Measurements from ENCODE around the gene SMU1. TPM values are rescaled to one million over a fixed set of nuclear protein-coding genes. Genes with fewer than 3 reads are reported as not detected.
A peak's percentile ranks its signal among the peaks of the same experiment; 100 is the strongest.

Gene SMU1
- total RNA-seq, 3 donors from 2014 or later: 15.5 to 23.6 (median 17.1) TPM

GRCh38 chr9:33082128-33082527 lies 5.7 kb upstream of the SMU1 start:
- intact Hi-C loops (cut with DNase I, micrococcal nuclease): loop anchor here in 1 of 2 donors (5.0 kb wide), 1 partner anchor 145 kb away; no protein-coding TSS in a partner anchor
- Histone ChIP-seq H3K4me1 (ENCODE audit: low read depth) (peaks cover 3% of the 10 kb centered on the region), H3K9me3 (no peaks in the 10 kb centered on the region), H3K4me3 (no peak overlapping the region), H3K36me3 (ENCODE audit: low read depth) (no peaks in the 10 kb centered on the region)
- TF ChIP-seq, protein P1, sequence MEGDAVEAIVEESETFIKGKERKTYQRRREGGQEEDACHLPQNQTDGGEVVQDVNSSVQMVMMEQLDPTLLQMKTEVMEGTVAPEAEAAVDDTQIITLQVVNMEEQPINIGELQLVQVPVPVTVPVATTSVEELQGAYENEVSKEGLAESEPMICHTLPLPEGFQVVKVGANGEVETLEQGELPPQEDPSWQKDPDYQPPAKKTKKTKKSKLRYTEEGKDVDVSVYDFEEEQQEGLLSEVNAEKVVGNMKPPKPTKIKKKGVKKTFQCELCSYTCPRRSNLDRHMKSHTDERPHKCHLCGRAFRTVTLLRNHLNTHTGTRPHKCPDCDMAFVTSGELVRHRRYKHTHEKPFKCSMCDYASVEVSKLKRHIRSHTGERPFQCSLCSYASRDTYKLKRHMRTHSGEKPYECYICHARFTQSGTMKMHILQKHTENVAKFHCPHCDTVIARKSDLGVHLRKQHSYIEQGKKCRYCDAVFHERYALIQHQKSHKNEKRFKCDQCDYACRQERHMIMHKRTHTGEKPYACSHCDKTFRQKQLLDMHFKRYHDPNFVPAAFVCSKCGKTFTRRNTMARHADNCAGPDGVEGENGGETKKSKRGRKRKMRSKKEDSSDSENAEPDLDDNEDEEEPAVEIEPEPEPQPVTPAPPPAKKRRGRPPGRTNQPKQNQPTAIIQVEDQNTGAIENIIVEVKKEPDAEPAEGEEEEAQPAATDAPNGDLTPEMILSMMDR (IDR thresholded peaks at IDR 0.05): no peak
- ATAC-seq (peak; percentile 6), DNase-seq (no peak)

- TF ChIP-seq, protein P1 (IDR thresholded peaks at IDR 0.05): peak; percentile 49
- intact Hi-C loops (cut with DNase I, micrococcal nuclease): loop anchor here (1.0 to 5.0 kb wide), 2 partner anchors 144 to 146 kb away; no protein-coding TSS in a partner anchor
- H3K9me3 ChIP-seq: no peaks in the 10 kb centered on the region
- H3K36me3 ChIP-seq (ENCODE audit: low read depth): peaks cover 4% of the 10 kb centered on the region
- H3K4me3 ChIP-seq: no peak overlapping the region
- H3K4me1 ChIP-seq (ENCODE audit: low read depth): peaks cover 3% of the 10 kb centered on the region
- peak in 1 of 3 donors; percentile 77 for DNase-seq
- ATAC-seq: peak; percentile 60
These were observed 4.8 kb upstream of the SMU1 start for GRCh38 chr9:33081128-33081851.

- DNase-seq (no peak), ATAC-seq (no peak)
- Histone ChIP-seq H3K9me3 (no peaks in the 10 kb centered on the region), H3K36me3 (ENCODE audit: low read depth) (peaks cover 4% of the 10 kb centered on the region), H3K4me3 (no peak overlapping the region), H3K4me1 (ENCODE audit: low read depth) (peaks cover 7% of the 10 kb centered on the region)
- TF ChIP-seq, protein P1 (IDR thresholded peaks at IDR 0.05): no peak
- intact Hi-C loops (cut with DNase I, micrococcal nuclease): loop anchor here in 1 of 2 donors (5.0 kb wide), 1 partner anchor 147 kb away; no protein-coding TSS in a partner anchor
These were observed 4.1 kb upstream of the SMU1 start for GRCh38 chr9:33080534-33080933.

GRCh38 chr9:33068991-33069390 lies 7.5 kb downstream of the SMU1 start:
- no peak for ATAC-seq
- H3K36me3 ChIP-seq (ENCODE audit: low read depth): no peaks in the 10 kb centered on the region
- no peak overlapping the region for H3K4me3 ChIP-seq

DNA sequence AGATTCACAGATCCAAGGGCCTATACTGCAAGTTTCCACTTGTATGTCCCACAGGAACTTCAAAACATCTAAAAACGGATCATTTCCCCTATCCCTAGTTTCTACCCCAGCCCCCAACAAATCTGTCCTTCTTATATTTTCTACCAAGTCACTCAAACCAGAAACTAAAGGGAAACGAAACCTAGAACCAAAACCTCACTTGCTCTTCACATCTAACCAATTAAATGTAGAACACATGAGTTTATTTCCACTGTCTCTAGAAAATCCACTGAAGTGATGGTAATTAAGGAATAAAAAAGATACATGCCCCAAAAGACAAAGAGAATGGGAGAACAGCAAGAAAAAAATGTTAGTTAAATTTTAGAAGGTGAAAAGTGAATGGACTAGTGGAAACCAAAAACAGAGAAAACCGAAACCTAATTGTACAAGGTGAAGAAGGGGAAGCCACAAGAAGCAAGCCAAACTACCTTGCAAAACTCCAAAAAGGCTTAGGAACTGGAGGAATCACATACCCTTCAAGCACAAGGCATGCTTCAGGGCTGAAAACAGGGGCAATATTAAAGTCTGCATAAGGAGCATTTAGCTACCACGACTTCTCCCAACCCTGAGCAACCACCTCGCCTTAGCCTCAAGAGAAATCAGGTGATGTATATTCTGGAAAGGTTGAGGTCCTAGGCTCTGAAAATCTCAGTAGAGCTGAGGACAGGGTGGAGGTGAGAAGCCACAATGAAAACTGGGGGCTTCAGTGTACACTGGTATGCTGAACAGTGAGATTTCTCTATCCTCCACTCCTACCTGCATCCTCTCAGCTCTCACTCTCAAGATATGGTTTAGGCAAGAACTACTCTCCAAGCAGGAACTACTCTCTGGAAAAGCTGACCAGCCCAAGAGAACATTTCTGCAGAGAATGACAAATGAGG lies 11.1 kb downstream of the SMU1 start:
- intact Hi-C loops (cut with DNase I, micrococcal nuclease): no loop called here
- Histone ChIP-seq H3K36me3 (ENCODE audit: low read depth) (no peaks in the 10 kb centered on the region), H3K4me1 (ENCODE audit: low read depth) (no peaks in the 10 kb centered on the region), H3K4me3 (no peak overlapping the region), H3K9me3 (no peaks in the 10 kb centered on the region)
- TF ChIP-seq, protein P1 (IDR thresholded peaks at IDR 0.05): no peak
- no peak for DNase-seq
- ATAC-seq: no peak

More at GRCh38 chr9:33068991-33069390, 7.5 kb downstream of the SMU1 start:
- intact Hi-C loops (cut with DNase I, micrococcal nuclease): no loop called here
- Histone ChIP-seq H3K4me1 (ENCODE audit: low read depth) (no peaks in the 10 kb centered on the region), H3K9me3 (no peaks in the 10 kb centered on the region)
- TF ChIP-seq, protein P1 (IDR thresholded peaks at IDR 0.05): no peak
- DNase-seq: no peak
